ENCODE measurements around the gene NOM1. TPM values are rescaled to one million over a fixed set of nuclear protein-coding genes. Genes with fewer than 3 reads are reported as not detected.
A peak's percentile ranks its signal among the peaks of the same experiment; 100 is the strongest.

Gene NOM1
- total RNA-seq, 1 experiment from 2014 or later, result 31.7 TPM

DNA sequence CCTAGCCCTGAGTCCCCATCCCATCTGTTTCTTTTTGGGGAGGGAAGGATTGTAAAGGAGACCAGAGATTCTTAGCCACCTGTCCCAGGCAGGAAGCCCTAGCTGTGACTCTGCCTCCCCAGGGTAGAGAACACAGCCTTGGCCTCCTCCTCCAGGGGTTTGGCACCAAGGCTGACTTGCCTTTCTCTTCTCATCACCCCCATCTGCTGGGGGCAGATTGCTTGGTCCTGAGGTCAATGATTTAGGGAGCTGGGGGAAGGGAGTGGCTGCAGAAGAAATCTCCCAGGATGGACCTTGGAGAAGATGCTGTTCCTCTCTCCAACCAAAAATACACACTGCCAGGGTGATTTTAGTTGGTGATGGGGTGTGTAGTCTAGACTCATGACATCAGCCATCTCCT is 63.6 kb downstream of the NOM1 start:
- no peak overlapping the region for H2BK12ac ChIP-seq (ENCODE audit: insufficient read length, low read depth, low read length)
- no peak overlapping the region for H2AK5ac ChIP-seq (ENCODE audit: insufficient read length, low read length)
- H3K4me2 ChIP-seq (ENCODE audit: insufficient read depth, insufficient read length, low read length), result no peak overlapping the region
- peaks cover 5% of the 10 kb centered on the region for H3K23me2 ChIP-seq (ENCODE audit: insufficient read length, low read depth, low read length, poor library complexity, severe bottlenecking)
- Mint-ChIP-seq H3K27me3 (ENCODE audit: low read depth) (peaks cover 91% of the 10 kb centered on the region), H3K36me3 (ENCODE audit: insufficient read depth in 1 of 3, low read depth in 3 of 3) (no peaks in the 10 kb centered on the region), H3K4me1 (peaks cover 29 to 39% of the 10 kb centered on the region in 2 experiments), H3K4me3 (0 out of 5 replicates have a peak overlapping the region, but pooled peaks of 1 of the 2 experiments have one; percentile 32), H3K27ac (no peak overlapping the region), H3K9me3 (peaks cover 4 to 10% of the 10 kb centered on the region in 2 experiments; a peak in 3 of 5 replicates)
- H2BK120ac ChIP-seq (ENCODE audit: low read depth, low read length, poor library complexity, severe bottlenecking), result no peak overlapping the region
- H3K18ac ChIP-seq (ENCODE audit: insufficient read length, low read depth, low read length), result no peak overlapping the region
- no peak overlapping the region for H3T11ph ChIP-seq (ENCODE audit: low read length)
- no peak overlapping the region for H3K9ac ChIP-seq (ENCODE audit: extremely low read depth, insufficient read length, low read length)
- no peak overlapping the region for H3K27ac ChIP-seq (ENCODE audit: insufficient read length, low read depth, low read length)
- H2BK5ac ChIP-seq (ENCODE audit: insufficient read length, low read length), result no peak overlapping the region
- H3K4ac ChIP-seq (ENCODE audit: low read depth, low read length), result no peak overlapping the region
- H3K56ac ChIP-seq (ENCODE audit: insufficient read length, low read depth, low read length), result no peak overlapping the region
- no peaks in the 10 kb centered on the region for H3K79me2 ChIP-seq (ENCODE audit: insufficient read depth, low read length)
- DNase-seq, result no peak
- no peak overlapping the region for H4K91ac ChIP-seq (ENCODE audit: insufficient read length, low read depth, low read length)
- H3K27me3 ChIP-seq (ENCODE audit: insufficient read depth, low read length), result peaks cover 87% of the 10 kb centered on the region
- H2AFZ ChIP-seq (ENCODE audit: low read length), result no peak overlapping the region
- no peaks in the 10 kb centered on the region for H3K79me1 ChIP-seq (ENCODE audit: insufficient read depth, low read depth, low read length, poor library complexity, severe bottlenecking)
- no peak overlapping the region for H3K14ac ChIP-seq (ENCODE audit: insufficient read depth, low read length)
- no peak overlapping the region for H3K23ac ChIP-seq (ENCODE audit: insufficient read length, low read depth, low read length)
- H2BK20ac ChIP-seq (ENCODE audit: low read depth, low read length, poor library complexity, severe bottlenecking), result no peak overlapping the region
- no peaks in the 10 kb centered on the region for H3K9me3 ChIP-seq (ENCODE audit: control insufficient read depth, low read depth, low read length)
- H2BK15ac ChIP-seq (ENCODE audit: low read depth, low read length), result no peak overlapping the region
- peaks cover 7% of the 10 kb centered on the region; the same call in 1 of the 2 replicates for H3K4me1 ChIP-seq (ENCODE audit: insufficient read depth, low read length)
- TF ChIP-seq, protein P1, sequence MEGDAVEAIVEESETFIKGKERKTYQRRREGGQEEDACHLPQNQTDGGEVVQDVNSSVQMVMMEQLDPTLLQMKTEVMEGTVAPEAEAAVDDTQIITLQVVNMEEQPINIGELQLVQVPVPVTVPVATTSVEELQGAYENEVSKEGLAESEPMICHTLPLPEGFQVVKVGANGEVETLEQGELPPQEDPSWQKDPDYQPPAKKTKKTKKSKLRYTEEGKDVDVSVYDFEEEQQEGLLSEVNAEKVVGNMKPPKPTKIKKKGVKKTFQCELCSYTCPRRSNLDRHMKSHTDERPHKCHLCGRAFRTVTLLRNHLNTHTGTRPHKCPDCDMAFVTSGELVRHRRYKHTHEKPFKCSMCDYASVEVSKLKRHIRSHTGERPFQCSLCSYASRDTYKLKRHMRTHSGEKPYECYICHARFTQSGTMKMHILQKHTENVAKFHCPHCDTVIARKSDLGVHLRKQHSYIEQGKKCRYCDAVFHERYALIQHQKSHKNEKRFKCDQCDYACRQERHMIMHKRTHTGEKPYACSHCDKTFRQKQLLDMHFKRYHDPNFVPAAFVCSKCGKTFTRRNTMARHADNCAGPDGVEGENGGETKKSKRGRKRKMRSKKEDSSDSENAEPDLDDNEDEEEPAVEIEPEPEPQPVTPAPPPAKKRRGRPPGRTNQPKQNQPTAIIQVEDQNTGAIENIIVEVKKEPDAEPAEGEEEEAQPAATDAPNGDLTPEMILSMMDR (conservative IDR thresholded peaks at IDR 0.05), result no peak
- H4K5ac ChIP-seq (ENCODE audit: insufficient read length, low read depth, low read length), result no peak overlapping the region
- H4K20me1 ChIP-seq (ENCODE audit: control insufficient read depth, insufficient read depth, insufficient read length), result no peaks in the 10 kb centered on the region
- H4K8ac ChIP-seq (replicated peaks; ENCODE audit: insufficient read length, low read depth, low read length), result no peak overlapping the region

Data from H9 (cell line).